Embryonic facial prominence (tissue), 1 donor: ENCODE measurements around the gene DNAJC4.
A peak's percentile ranks its signal among the peaks of the same experiment; 100 is the strongest.

Source experiments
- DNase-seq: peaks from one replicate; pipeline ENCODE4 v3.0.0-alpha.2; 2016; ENCODE audit errors: extremely low spot score

Gene DNAJC4

GRCh38 chr11:64230171-64230984 is at the start of gene DNAJC4:
Gene DNAJC4 (plus strand): TSS chr11:64230548. CDS start chr11:64230855, 307 bp downstream.
- DNase-seq, result peak; percentile 62

- no peak for DNase-seq
Observed at GRCh38 chr11:64180891-64181290, 49.5 kb upstream of the DNAJC4 start.

GRCh38 chr11:64181506-64182411 is 48.6 kb upstream of the DNAJC4 start:
- DNase-seq, result no peak

- no peak for DNase-seq
Observed at GRCh38 chr11:64183890-64184289, 46.5 kb upstream of the DNAJC4 start.

- DNase-seq, result no peak
Observed at GRCh38 chr11:64185175-64185692, 45.1 kb upstream of the DNAJC4 start.

GRCh38 chr11:64185693-64186491 is 44.5 kb upstream of the DNAJC4 start, which contains the start of gene STIP1:
Gene STIP1 (plus strand): TSS chr11:64186171. CDS start chr11:64186262, 91 bp downstream.
- DNase-seq, result peak; percentile 99

- no peak for DNase-seq
Observed at GRCh38 chr11:64186492-64187165, 43.7 kb upstream of the DNAJC4 start.

- no peak for DNase-seq
Observed at GRCh38 chr11:64192434-64192833, 37.9 kb upstream of the DNAJC4 start.

GRCh38 chr11:64196626-64197025 is 33.7 kb upstream of the DNAJC4 start:
- no peak for DNase-seq

GRCh38 chr11:64198511-64198910 is 31.8 kb upstream of the DNAJC4 start:
- DNase-seq, result no peak

GRCh38 chr11:64201543-64201942 is 28.8 kb upstream of the DNAJC4 start:
- no peak for DNase-seq

GRCh38 chr11:64202992-64203391 is 27.4 kb upstream of the DNAJC4 start:
- no peak for DNase-seq

- no peak for DNase-seq
Observed at GRCh38 chr11:64203421-64204079, 26.8 kb upstream of the DNAJC4 start.

GRCh38 chr11:64204080-64204440 is 26.3 kb upstream of the DNAJC4 start:
- DNase-seq, result no peak

- DNase-seq, result peak; percentile 80
Observed at GRCh38 chr11:64204464-64204989, 25.8 kb upstream of the DNAJC4 start.

- no peak for DNase-seq
Observed at GRCh38 chr11:64206457-64207255, 23.7 kb upstream of the DNAJC4 start, which contains the start of gene FERMT3. Gene FERMT3 (plus strand): TSS chr11:64206721. CDS start chr11:64207365, 644 bp downstream.

- DNase-seq, result no peak
Observed at GRCh38 chr11:64207256-64208085, 22.9 kb upstream of the DNAJC4 start.

GRCh38 chr11:64208086-64208795 is 22.1 kb upstream of the DNAJC4 start:
- DNase-seq, result no peak
